Measurements from ENCODE around the gene BCL3.

DNA sequence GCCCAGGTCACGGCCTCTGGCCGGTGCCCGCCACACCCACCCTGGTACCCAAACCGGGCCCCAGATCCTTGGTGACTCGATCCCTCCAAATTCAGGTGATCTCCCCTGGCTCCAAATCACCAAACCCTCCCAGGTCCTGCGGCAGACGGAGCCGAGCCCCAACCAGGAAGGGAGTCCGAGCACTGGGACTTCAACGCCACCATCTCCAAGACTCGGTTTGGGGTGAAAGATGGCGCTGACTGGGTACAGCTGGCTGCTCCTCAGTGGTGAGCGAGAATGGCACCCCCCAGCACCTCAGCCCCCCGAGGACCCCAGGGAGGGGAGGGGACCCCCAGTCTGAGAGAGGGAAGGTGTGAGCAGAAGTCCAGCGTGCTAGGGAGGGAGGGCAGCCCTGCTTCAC, 47.3 kb upstream of the BCL3 start:
- TF ChIP-seq JUNB (IDR thresholded peaks at IDR 0.05; ENCODE audit: unreplicated experiment) (no peak), POLR2AphosphoS5 (IDR thresholded peaks at IDR 0.05; ENCODE audit: low read depth) (no peak), EZH2 (IDR thresholded peaks at IDR 0.05; ENCODE audit: low read depth, unreplicated experiment) (no peak), EZH2phosphoT487 (IDR thresholded peaks at IDR 0.05; ENCODE audit: unreplicated experiment) (no peak), ZNF331 (CRISPR knock-in tag; IDR thresholded peaks at IDR 0.05; ENCODE audit: low read depth) (no peak), CREB1 (CRISPR knock-in tag; IDR thresholded peaks at IDR 0.05; ENCODE audit: low read depth) (no peak)
- TF ChIP-seq, protein P1, sequence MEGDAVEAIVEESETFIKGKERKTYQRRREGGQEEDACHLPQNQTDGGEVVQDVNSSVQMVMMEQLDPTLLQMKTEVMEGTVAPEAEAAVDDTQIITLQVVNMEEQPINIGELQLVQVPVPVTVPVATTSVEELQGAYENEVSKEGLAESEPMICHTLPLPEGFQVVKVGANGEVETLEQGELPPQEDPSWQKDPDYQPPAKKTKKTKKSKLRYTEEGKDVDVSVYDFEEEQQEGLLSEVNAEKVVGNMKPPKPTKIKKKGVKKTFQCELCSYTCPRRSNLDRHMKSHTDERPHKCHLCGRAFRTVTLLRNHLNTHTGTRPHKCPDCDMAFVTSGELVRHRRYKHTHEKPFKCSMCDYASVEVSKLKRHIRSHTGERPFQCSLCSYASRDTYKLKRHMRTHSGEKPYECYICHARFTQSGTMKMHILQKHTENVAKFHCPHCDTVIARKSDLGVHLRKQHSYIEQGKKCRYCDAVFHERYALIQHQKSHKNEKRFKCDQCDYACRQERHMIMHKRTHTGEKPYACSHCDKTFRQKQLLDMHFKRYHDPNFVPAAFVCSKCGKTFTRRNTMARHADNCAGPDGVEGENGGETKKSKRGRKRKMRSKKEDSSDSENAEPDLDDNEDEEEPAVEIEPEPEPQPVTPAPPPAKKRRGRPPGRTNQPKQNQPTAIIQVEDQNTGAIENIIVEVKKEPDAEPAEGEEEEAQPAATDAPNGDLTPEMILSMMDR (conservative IDR thresholded peaks at IDR 0.05; ENCODE audit: low read depth in 2 of 2), result no peak
- TF ChIP-seq, protein P2, sequence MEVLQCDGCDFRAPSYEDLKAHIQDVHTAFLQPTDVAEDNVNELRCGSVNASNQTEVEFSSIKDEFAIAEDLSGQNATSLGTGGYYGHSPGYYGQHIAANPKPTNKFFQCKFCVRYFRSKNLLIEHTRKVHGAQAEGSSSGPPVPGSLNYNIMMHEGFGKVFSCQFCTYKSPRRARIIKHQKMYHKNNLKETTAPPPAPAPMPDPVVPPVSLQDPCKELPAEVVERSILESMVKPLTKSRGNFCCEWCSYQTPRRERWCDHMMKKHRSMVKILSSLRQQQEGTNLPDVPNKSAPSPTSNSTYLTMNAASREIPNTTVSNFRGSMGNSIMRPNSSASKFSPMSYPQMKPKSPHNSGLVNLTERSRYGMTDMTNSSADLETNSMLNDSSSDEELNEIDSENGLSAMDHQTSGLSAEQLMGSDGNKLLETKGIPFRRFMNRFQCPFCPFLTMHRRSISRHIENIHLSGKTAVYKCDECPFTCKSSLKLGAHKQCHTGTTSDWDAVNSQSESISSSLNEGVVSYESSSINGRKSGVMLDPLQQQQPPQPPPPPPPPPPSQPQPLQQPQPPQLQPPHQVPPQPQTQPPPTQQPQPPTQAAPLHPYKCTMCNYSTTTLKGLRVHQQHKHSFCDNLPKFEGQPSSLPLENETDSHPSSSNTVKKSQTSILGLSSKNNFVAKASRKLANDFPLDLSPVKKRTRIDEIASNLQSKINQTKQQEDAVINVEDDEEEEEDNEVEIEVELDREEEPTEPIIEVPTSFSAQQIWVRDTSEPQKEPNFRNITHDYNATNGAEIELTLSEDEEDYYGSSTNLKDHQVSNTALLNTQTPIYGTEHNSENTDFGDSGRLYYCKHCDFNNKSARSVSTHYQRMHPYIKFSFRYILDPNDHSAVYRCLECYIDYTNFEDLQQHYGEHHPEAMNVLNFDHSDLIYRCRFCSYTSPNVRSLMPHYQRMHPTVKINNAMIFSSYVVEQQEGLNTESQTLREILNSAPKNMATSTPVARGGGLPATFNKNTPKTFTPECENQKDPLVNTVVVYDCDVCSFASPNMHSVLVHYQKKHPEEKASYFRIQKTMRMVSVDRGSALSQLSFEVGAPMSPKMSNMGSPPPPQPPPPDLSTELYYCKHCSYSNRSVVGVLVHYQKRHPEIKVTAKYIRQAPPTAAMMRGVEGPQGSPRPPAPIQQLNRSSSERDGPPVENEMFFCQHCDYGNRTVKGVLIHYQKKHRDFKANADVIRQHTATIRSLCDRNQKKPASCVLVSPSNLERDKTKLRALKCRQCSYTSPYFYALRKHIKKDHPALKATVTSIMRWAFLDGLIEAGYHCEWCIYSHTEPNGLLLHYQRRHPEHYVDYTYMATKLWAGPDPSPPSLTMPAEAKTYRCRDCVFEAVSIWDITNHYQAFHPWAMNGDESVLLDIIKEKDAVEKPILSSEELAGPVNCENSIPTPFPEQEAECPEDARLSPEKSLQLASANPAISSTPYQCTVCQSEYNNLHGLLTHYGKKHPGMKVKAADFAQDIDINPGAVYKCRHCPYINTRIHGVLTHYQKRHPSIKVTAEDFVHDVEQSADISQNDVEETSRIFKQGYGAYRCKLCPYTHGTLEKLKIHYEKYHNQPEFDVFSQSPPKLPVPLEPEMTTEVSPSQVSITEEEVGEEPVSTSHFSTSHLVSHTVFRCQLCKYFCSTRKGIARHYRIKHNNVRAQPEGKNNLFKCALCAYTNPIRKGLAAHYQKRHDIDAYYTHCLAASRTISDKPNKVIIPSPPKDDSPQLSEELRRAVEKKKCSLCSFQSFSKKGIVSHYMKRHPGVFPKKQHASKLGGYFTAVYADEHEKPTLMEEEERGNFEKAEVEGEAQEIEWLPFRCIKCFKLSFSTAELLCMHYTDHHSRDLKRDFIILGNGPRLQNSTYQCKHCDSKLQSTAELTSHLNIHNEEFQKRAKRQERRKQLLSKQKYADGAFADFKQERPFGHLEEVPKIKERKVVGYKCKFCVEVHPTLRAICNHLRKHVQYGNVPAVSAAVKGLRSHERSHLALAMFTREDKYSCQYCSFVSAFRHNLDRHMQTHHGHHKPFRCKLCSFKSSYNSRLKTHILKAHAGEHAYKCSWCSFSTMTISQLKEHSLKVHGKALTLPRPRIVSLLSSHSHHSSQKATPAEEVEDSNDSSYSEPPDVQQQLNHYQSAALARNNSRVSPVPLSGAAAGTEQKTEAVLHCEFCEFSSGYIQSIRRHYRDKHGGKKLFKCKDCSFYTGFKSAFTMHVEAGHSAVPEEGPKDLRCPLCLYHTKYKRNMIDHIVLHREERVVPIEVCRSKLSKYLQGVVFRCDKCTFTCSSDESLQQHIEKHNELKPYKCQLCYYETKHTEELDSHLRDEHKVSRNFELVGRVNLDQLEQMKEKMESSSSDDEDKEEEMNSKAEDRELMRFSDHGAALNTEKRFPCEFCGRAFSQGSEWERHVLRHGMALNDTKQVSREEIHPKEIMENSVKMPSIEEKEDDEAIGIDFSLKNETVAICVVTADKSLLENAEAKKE (CRISPR knock-in tag; IDR thresholded peaks at IDR 0.05), result no peak
- TF ChIP-seq, protein P3, sequence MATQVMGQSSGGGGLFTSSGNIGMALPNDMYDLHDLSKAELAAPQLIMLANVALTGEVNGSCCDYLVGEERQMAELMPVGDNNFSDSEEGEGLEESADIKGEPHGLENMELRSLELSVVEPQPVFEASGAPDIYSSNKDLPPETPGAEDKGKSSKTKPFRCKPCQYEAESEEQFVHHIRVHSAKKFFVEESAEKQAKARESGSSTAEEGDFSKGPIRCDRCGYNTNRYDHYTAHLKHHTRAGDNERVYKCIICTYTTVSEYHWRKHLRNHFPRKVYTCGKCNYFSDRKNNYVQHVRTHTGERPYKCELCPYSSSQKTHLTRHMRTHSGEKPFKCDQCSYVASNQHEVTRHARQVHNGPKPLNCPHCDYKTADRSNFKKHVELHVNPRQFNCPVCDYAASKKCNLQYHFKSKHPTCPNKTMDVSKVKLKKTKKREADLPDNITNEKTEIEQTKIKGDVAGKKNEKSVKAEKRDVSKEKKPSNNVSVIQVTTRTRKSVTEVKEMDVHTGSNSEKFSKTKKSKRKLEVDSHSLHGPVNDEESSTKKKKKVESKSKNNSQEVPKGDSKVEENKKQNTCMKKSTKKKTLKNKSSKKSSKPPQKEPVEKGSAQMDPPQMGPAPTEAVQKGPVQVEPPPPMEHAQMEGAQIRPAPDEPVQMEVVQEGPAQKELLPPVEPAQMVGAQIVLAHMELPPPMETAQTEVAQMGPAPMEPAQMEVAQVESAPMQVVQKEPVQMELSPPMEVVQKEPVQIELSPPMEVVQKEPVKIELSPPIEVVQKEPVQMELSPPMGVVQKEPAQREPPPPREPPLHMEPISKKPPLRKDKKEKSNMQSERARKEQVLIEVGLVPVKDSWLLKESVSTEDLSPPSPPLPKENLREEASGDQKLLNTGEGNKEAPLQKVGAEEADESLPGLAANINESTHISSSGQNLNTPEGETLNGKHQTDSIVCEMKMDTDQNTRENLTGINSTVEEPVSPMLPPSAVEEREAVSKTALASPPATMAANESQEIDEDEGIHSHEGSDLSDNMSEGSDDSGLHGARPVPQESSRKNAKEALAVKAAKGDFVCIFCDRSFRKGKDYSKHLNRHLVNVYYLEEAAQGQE (IDR thresholded peaks at IDR 0.05; ENCODE audit: unreplicated experiment), result no peak

Measured in GM23338 (cell line).